OCI-LY7 (cell line): Measurements from ENCODE around the gene LONP2. TPM values are rescaled to one million over a fixed set of nuclear protein-coding genes. Genes with fewer than 3 reads are reported as not detected.

Source experiments
- BruUV-seq: library from RNA; stranded (reverse); fragments of 400-500 nt; replicated peaks from 2 replicates; lab custom pipeline; 2021; lab: Mats Ljungman, UMichigan
- CTCF ChIA-PET: fragments of 300-600 bp; sonication (Branson Sonifier 250); formaldehyde crosslinking; loops from one replicate; lab custom pipeline; 2022; ENCODE audit warnings: antibody characterized with exemption; ENCODE audit not compliant: unreplicated experiment; lab: Charles Lee
- POLR2A ChIA-PET: fragments of 300-600 bp; sonication (Branson Sonifier 250); formaldehyde crosslinking; loops from one replicate; lab custom pipeline; 2022; ENCODE audit warnings: antibody characterized with exemption; lab: Charles Lee
- DNase-seq: peaks from one replicate; pipeline ENCODE4 v3.0.0-alpha.2; 2015; ENCODE audit warnings: low spot score
- H2AFZ ChIP-seq: fragments of 200-600 bp; sonication (generic), shearing (Covaris generic); 2 replicates; pipeline ENCODE4 v1.6.1; 2014; ENCODE audit warnings: mild to moderate bottlenecking, antibody characterized with exemption, low read length, moderate library complexity
- H3K27ac ChIP-seq: fragments of 200-600 bp; sonication (generic); 2 replicates; pipeline ENCODE4 v1.5.1; 2014; ENCODE audit warnings: mixed run types, low read depth, mild to moderate bottlenecking, moderate library complexity, low read length, inconsistent platforms; ENCODE audit not compliant: poor library complexity, severe bottlenecking
- H3K36me3 ChIP-seq: fragments of 200-600 bp; sonication (generic); 2 replicates; pipeline ENCODE4 v1.6.1; 2014; ENCODE audit warnings: mild to moderate bottlenecking, antibody characterized with exemption, low read length, moderate library complexity, mixed read lengths; ENCODE audit not compliant: insufficient read depth
- H3K4me1 ChIP-seq: fragments of 200-600 bp; sonication (generic); 2 replicates; pipeline ENCODE4 v1.5.1; 2014; ENCODE audit warnings: mild to moderate bottlenecking, low read length; ENCODE audit not compliant: insufficient read depth, poor library complexity, severe bottlenecking
- H3K4me2 ChIP-seq: fragments of 200-600 bp; sonication (generic); 2 replicates; pipeline ENCODE4 v1.6.1; 2014; ENCODE audit warnings: mild to moderate bottlenecking, low read length
- H3K4me3 ChIP-seq: fragments of 200-600 bp; sonication (generic); 2 replicates; pipeline ENCODE4 v1.5.1; 2014; ENCODE audit warnings: mild to moderate bottlenecking, low read depth, low read length; ENCODE audit not compliant: poor library complexity, severe bottlenecking
- H3K79me2 ChIP-seq: fragments of 200-600 bp; sonication (generic); 2 replicates; pipeline ENCODE4 v1.6.1; 2016; ENCODE audit warnings: low read depth, mild to moderate bottlenecking, low read length, moderate library complexity, mixed read lengths; ENCODE audit not compliant: insufficient read depth
- H3K9me2 ChIP-seq: fragments of 200-600 bp; sonication (generic); 2 replicates; pipeline ENCODE4 v1.6.1; 2016; ENCODE audit warnings: mild to moderate bottlenecking, low read length, mixed read lengths; ENCODE audit not compliant: insufficient read depth
- H3K9me3 ChIP-seq: fragments of 200-600 bp; sonication (generic); 2 replicates; pipeline ENCODE4 v1.6.1; 2014; ENCODE audit warnings: mild to moderate bottlenecking, mixed run types, low read length, mixed read lengths
- H4K20me1 ChIP-seq: fragments of 200-600 bp; sonication (generic); 2 replicates; pipeline ENCODE4 v1.6.1; 2014; ENCODE audit warnings: mild to moderate bottlenecking, antibody characterized with exemption, low read length, moderate library complexity, mixed read lengths; ENCODE audit not compliant: insufficient read depth
- CTCF ChIP-seq: fragments of 200-600 bp; sonication (generic); conservative IDR thresholded peaks from 2 replicates; pipeline ENCODE4 v1.5.1; 2014; ENCODE audit warnings: mild to moderate bottlenecking, antibody characterized with exemption, low read length, moderate library complexity, mixed read lengths
- EZH2phosphoT487 ChIP-seq: fragments of 200-600 bp; sonication (generic); IDR thresholded peaks from 2 replicates; pipeline ENCODE4 v1.6.1; 2018; ENCODE audit warnings: low read depth, borderline replicate concordance, mild to moderate bottlenecking, mixed run types, antibody characterized with exemption, low read length, moderate library complexity, mixed read lengths
- intact Hi-C: fragments of 100-400 bp; cut with micrococcal nuclease; formaldehyde crosslinking; loops from one replicate; pipeline ENCODE4 v1.10.0; 2022; ENCODE audit not compliant: unreplicated experiment
- total RNA-seq, 2 experiments: library from RNA; depleted of rRNA in 1 of 2; stranded (reverse); fragments of >200 nt in 1 of 2; shearing (Covaris generic) in 1 of 2; gene quantifications; 2 replicates each; pipeline ENCODE4 v1.2.3, GENCODE V29; 2014 to 2022

Gene LONP2
- total RNA-seq, 2 experiments from 2014 or later, result 13.0 to 23.3 TPM

- ChIA-PET CTCF (no interaction called here), POLR2A (interaction anchor here (0.7 kb wide), 1 partner anchor 595 kb away, joined by 4 read pairs; no protein-coding TSS in a partner anchor)
- H4K20me1 ChIP-seq, result no peaks in the 10 kb centered on the region
- no peaks in the 10 kb centered on the region for H3K79me2 ChIP-seq
- no peak overlapping the region for H3K27ac ChIP-seq
- peaks cover 16% of the 10 kb centered on the region; the same call in 1 of the 2 replicates for H3K36me3 ChIP-seq
- TF ChIP-seq CTCF (no peak), EZH2phosphoT487 (no peak)
- BruUV-seq, result no TSS peak
- H3K4me2 ChIP-seq, result no peak overlapping the region
- intact Hi-C loops, result no loop called here
- H3K4me1 ChIP-seq, result no peaks in the 10 kb centered on the region
- no peaks in the 10 kb centered on the region for H3K9me3 ChIP-seq
- no peaks in the 10 kb centered on the region for H3K9me2 ChIP-seq
- no peak overlapping the region for H3K4me3 ChIP-seq
- H2AFZ ChIP-seq, result no peak overlapping the region
- DNase-seq, result no peak
Measured at GRCh38 chr16:48250520-48251278, 6.6 kb downstream of the LONP2 start.

DNA sequence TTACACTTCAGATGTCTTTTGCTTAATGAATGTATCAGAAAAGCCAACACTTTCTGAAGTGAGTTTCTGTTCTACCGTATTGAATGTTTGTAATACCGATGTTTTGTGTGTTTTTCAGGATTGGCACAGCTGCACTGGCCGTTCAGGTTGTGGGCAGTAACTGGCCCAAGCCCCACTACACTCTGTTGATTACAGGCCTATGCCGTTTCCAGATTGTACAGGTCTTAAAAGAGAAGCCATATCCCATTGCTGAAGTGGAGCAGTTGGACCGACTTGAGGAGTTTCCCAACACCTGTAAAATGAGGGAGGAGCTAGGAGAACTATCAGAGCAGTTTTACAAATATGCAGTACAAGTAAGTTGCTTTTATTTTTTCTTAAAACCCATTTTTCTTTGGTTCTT lies 7.9 kb downstream of the LONP2 start:
- ChIA-PET CTCF (no interaction called here), POLR2A (interaction anchor here (0.6 kb wide), 1 partner anchor 1205 kb away, joined by 3 read pairs; no protein-coding TSS in a partner anchor)

More for the DNA sequence above, 7.9 kb downstream of the LONP2 start:
- Histone ChIP-seq H2AFZ (no peak overlapping the region), H3K27ac (no peak overlapping the region), H3K4me1 (no peaks in the 10 kb centered on the region), H3K4me2 (no peak overlapping the region), H3K36me3 (peaks cover 16% of the 10 kb centered on the region; the same call in 1 of the 2 replicates), H4K20me1 (no peaks in the 10 kb centered on the region), H3K79me2 (no peaks in the 10 kb centered on the region), H3K4me3 (no peak overlapping the region), H3K9me3 (no peaks in the 10 kb centered on the region), H3K9me2 (no peaks in the 10 kb centered on the region)
- no peak for DNase-seq
- intact Hi-C loops, result no loop called here
- BruUV-seq, result no TSS peak
- TF ChIP-seq EZH2phosphoT487 (no peak), CTCF (no peak)
